ENCODE results near the gene ATP1B3. TPM values are rescaled to one million over a fixed set of nuclear protein-coding genes. Genes with fewer than 3 reads are reported as not detected.
A peak's percentile ranks its signal among the peaks of the same experiment; 100 is the strongest.

ATP1B3 gene
- total RNA-seq, 1 donor from 2014 or later, result 248 TPM

DNA sequence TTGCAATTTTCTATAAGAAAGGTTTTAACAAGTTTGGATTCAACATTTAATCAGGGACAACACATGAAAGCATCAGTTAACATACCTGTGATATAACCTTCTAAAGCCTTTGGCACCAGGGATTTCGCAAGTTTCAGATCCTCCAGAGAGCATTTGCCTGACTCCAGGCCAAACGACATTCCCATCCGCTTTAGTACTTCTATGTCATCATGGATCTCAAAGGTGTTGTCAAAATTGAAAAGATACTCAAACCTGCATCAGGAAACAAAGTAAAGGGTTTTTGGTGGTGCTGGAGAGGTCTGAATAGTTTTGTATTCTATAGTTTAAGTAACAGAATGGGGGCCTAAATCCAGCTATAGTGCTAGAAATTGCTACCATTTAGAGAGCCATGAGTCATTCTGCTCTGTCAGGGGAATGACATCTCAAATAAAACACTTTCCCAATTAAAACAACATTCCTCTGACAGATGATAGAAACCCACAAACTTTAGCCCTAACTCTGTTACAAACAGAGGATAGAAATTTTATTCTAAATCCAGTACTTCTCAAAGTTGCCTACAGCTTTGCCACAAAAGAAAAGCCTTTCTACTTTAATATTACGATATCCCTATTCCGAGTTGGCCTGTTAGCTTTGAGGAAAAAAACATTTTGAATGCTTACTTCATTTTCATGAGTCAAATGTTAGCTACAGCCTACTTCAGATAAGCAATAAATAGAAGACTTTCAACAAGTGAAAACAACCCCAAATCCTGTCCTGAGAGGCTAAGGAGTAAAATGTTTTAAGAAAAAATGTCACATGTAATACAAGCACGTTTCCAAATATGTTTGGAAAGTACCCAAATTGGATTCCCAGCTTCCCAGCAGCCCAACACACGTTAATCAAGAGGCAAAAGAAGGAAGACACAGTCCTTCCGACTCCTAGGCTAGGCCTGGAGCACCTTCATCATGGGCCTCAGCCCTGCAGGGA is 83.4 kb downstream of the ATP1B3 start:
- peak overlapping the region; percentile 24 for H2AFZ ChIP-seq (ENCODE audit: low read depth, low read length)
- no peaks in the 10 kb centered on the region for H3K36me3 ChIP-seq (ENCODE audit: insufficient read depth, low read length)
- no peaks in the 10 kb centered on the region for H3K27me3 ChIP-seq (ENCODE audit: insufficient read depth, low read length)
- Mint-ChIP-seq H3K27ac (ENCODE audit: unreplicated experiment) (peak overlapping the region; percentile 92), H3K36me3 (ENCODE audit: low read depth, unreplicated experiment) (peaks cover 18% of the 10 kb centered on the region), H3K4me3 (ENCODE audit: unreplicated experiment) (no peak overlapping the region), H3K27me3 (ENCODE audit: low read depth, unreplicated experiment) (no peaks in the 10 kb centered on the region), H3K4me1 (ENCODE audit: low read depth, unreplicated experiment) (peaks cover 27% of the 10 kb centered on the region), H3K9me3 (ENCODE audit: unreplicated experiment) (no peaks in the 10 kb centered on the region)
- FAIRE-seq, result peak; percentile 66
- peak overlapping the region; percentile 80 for H3K9ac ChIP-seq (ENCODE audit: low read length)
- no peaks in the 10 kb centered on the region for H3K9me3 ChIP-seq (ENCODE audit: insufficient read depth, low read depth, low read length)
- peaks cover 31% of the 10 kb centered on the region for H3K4me1 ChIP-seq (ENCODE audit: insufficient read depth, low read length)
- H4K20me1 ChIP-seq (ENCODE audit: insufficient read depth, low read length), result no peaks in the 10 kb centered on the region
- peak; percentile 71 for DNase-seq (ENCODE audit: low read depth)
- no peaks in the 10 kb centered on the region for H3K79me2 ChIP-seq (ENCODE audit: insufficient read depth, low read length)
- TF ChIP-seq, protein P1, sequence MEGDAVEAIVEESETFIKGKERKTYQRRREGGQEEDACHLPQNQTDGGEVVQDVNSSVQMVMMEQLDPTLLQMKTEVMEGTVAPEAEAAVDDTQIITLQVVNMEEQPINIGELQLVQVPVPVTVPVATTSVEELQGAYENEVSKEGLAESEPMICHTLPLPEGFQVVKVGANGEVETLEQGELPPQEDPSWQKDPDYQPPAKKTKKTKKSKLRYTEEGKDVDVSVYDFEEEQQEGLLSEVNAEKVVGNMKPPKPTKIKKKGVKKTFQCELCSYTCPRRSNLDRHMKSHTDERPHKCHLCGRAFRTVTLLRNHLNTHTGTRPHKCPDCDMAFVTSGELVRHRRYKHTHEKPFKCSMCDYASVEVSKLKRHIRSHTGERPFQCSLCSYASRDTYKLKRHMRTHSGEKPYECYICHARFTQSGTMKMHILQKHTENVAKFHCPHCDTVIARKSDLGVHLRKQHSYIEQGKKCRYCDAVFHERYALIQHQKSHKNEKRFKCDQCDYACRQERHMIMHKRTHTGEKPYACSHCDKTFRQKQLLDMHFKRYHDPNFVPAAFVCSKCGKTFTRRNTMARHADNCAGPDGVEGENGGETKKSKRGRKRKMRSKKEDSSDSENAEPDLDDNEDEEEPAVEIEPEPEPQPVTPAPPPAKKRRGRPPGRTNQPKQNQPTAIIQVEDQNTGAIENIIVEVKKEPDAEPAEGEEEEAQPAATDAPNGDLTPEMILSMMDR (IDR thresholded peaks at IDR 0.05; ENCODE audit: insufficient read depth, low read depth, low read length), result no peak
- no peak for TF ChIP-seq EZH2 (IDR thresholded peaks at IDR 0.05; ENCODE audit: insufficient read depth, low read length)
- H3K4me2 ChIP-seq (ENCODE audit: low read length), result peak overlapping the region; percentile 81
- peak overlapping the region; percentile 96 for H3K27ac ChIP-seq (ENCODE audit: low read depth, low read length)
- H3K4me3 ChIP-seq (ENCODE audit: insufficient read depth, low read depth, low read length), result peak overlapping the region; percentile 22

DNA sequence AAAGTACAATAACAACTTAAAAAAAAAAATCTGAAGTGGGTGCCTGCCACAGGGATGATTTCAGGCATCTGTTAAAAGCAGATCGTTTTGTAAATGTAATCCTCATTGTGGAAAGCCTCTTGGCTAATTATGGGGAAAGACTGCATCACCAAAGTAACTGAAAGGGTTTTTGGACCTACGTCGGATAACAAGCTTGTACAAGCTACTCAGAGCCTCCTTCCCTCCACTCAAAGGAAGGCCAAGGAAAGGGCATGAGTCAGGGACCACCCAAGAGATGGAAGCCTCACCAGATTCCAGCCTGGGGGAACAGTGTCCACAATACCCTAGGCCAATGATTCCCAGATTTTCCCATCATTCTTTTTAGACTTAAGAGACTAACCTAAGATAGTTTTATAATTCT is 84.3 kb downstream of the ATP1B3 start:
- H3K36me3 ChIP-seq (ENCODE audit: insufficient read depth, low read length), result no peaks in the 10 kb centered on the region
- H3K4me1 ChIP-seq (ENCODE audit: insufficient read depth, low read length), result peaks cover 22% of the 10 kb centered on the region
- peak overlapping the region; percentile 96 for H3K27ac ChIP-seq (ENCODE audit: low read depth, low read length)
- H3K9me3 ChIP-seq (ENCODE audit: insufficient read depth, low read depth, low read length), result no peaks in the 10 kb centered on the region
- no peak for FAIRE-seq
- H3K4me3 ChIP-seq (ENCODE audit: insufficient read depth, low read depth, low read length), result no peak overlapping the region
- Mint-ChIP-seq H3K4me3 (ENCODE audit: unreplicated experiment) (no peak overlapping the region), H3K4me1 (ENCODE audit: low read depth, unreplicated experiment) (peaks cover 21% of the 10 kb centered on the region), H3K36me3 (ENCODE audit: low read depth, unreplicated experiment) (peaks cover 18% of the 10 kb centered on the region), H3K27me3 (ENCODE audit: low read depth, unreplicated experiment) (no peaks in the 10 kb centered on the region), H3K27ac (ENCODE audit: unreplicated experiment) (peak overlapping the region; percentile 92), H3K9me3 (ENCODE audit: unreplicated experiment) (no peaks in the 10 kb centered on the region)
- H2AFZ ChIP-seq (ENCODE audit: low read depth, low read length), result no peak overlapping the region
- peak overlapping the region; percentile 47 for H3K4me2 ChIP-seq (ENCODE audit: low read length)
- no peaks in the 10 kb centered on the region for H4K20me1 ChIP-seq (ENCODE audit: insufficient read depth, low read length)
- H3K27me3 ChIP-seq (ENCODE audit: insufficient read depth, low read length), result no peaks in the 10 kb centered on the region
- H3K9ac ChIP-seq (ENCODE audit: low read length), result peak overlapping the region; percentile 80
- peak; percentile 71 for DNase-seq (ENCODE audit: low read depth)
- TF ChIP-seq, protein P1 (IDR thresholded peaks at IDR 0.05; ENCODE audit: insufficient read depth, low read depth, low read length), result no peak
- no peak for TF ChIP-seq EZH2 (IDR thresholded peaks at IDR 0.05; ENCODE audit: insufficient read depth, low read length)
- no peaks in the 10 kb centered on the region for H3K79me2 ChIP-seq (ENCODE audit: insufficient read depth, low read length)

DNA sequence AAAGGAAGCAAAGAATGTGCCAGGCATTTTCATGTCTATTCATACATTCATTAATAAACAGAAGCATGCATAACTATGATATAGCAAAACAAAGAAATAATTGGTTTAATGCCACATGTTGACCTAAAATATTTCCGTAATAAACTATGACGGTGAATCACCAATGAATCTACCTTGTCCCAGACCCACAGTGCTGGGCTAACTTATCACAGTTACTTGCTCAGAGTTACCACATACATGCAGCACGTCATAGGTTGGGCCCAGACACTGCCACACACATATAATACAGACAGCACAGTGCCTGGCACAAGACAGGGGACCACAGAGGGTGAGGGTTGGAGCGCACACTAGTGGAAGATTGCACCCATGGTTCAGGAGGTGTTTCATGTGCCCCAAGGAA is 86.9 kb downstream of the ATP1B3 start:
- no peak overlapping the region for H3K27ac Mint-ChIP-seq (ENCODE audit: unreplicated experiment)
- peaks cover 21% of the 10 kb centered on the region for H3K4me1 Mint-ChIP-seq (ENCODE audit: low read depth, unreplicated experiment)
- no peaks in the 10 kb centered on the region for H3K9me3 ChIP-seq (ENCODE audit: insufficient read depth, low read depth, low read length)
- H3K27me3 ChIP-seq (ENCODE audit: insufficient read depth, low read length), result no peaks in the 10 kb centered on the region
- no peaks in the 10 kb centered on the region for H3K9me3 Mint-ChIP-seq (ENCODE audit: unreplicated experiment)
- no peak overlapping the region for H3K4me3 Mint-ChIP-seq (ENCODE audit: unreplicated experiment)
- no peaks in the 10 kb centered on the region for H4K20me1 ChIP-seq (ENCODE audit: insufficient read depth, low read length)
- no peak overlapping the region for H2AFZ ChIP-seq (ENCODE audit: low read depth, low read length)
- H3K4me2 ChIP-seq (ENCODE audit: low read length), result no peak overlapping the region
- no peak overlapping the region for H3K4me3 ChIP-seq (ENCODE audit: insufficient read depth, low read depth, low read length)
- no peak overlapping the region for H3K27ac ChIP-seq (ENCODE audit: low read depth, low read length)
- DNase-seq (ENCODE audit: low read depth) (no peak), FAIRE-seq (no peak)
- H3K79me2 ChIP-seq (ENCODE audit: insufficient read depth, low read length), result no peaks in the 10 kb centered on the region
- peaks cover 13% of the 10 kb centered on the region for H3K36me3 Mint-ChIP-seq (ENCODE audit: low read depth, unreplicated experiment)
- TF ChIP-seq EZH2 (IDR thresholded peaks at IDR 0.05; ENCODE audit: insufficient read depth, low read length), result no peak
- TF ChIP-seq, protein P1 (IDR thresholded peaks at IDR 0.05; ENCODE audit: insufficient read depth, low read depth, low read length), result no peak
- peaks cover 22% of the 10 kb centered on the region for H3K4me1 ChIP-seq (ENCODE audit: insufficient read depth, low read length)
- H3K9ac ChIP-seq (ENCODE audit: low read length), result no peak overlapping the region
- no peaks in the 10 kb centered on the region for H3K27me3 Mint-ChIP-seq (ENCODE audit: low read depth, unreplicated experiment)
- H3K36me3 ChIP-seq (ENCODE audit: insufficient read depth, low read length), result no peaks in the 10 kb centered on the region
